Endothelial cell of umbilical vein (primary cell): ENCODE data around the gene IGSF22.

ENCODE experiments used
- CTCF ChIP-seq, 2 donors: IDR thresholded peaks; 1 replicate in 1 of 2; 2 replicates in 1 of 2; pipeline ENCODE4 v1.5.1; 2011; ENCODE audit warnings: low read length in 2 of 2, mild to moderate bottlenecking in 2 of 2, moderate library complexity in 2 of 2, control low read depth in 1 of 2, inconsistent platforms in 1 of 2, low read depth in 1 of 2; ENCODE audit not compliant: insufficient read depth in 1 of 2; ENCODE audit errors: extremely low read depth in 1 of 2
- EZH2 ChIP-seq: IDR thresholded peaks from 2 replicates; pipeline ENCODE4 v1.6.1; 2012; ENCODE audit warnings: borderline replicate concordance, low read depth, mild to moderate bottlenecking, moderate library complexity, low read length, inconsistent platforms; ENCODE audit not compliant: severe bottlenecking
- FOS ChIP-seq: IDR thresholded peaks from 2 replicates; pipeline ENCODE4 v1.6.1; 2011; ENCODE audit warnings: mild to moderate bottlenecking, low read length, moderate library complexity, borderline replicate concordance; ENCODE audit not compliant: insufficient read depth
- GATA2 ChIP-seq: IDR thresholded peaks from 2 replicates; pipeline ENCODE4 v1.7.0; 2011; ENCODE audit warnings: low read depth, mild to moderate bottlenecking, moderate library complexity, mixed read lengths, low read length; ENCODE audit not compliant: insufficient read length, insufficient read depth
- JUN ChIP-seq: IDR thresholded peaks from 2 replicates; pipeline ENCODE4 v1.6.1; 2011; ENCODE audit warnings: borderline replicate concordance, low read depth; ENCODE audit not compliant: insufficient read length, insufficient read depth
- MAX ChIP-seq: IDR thresholded peaks from 2 replicates; pipeline ENCODE4 v1.6.1; 2011; ENCODE audit not compliant: insufficient read depth, insufficient read length
- MYC ChIP-seq: IDR thresholded peaks from one replicate; pipeline ENCODE4 v1.6.1; 2011; ENCODE audit warnings: mild to moderate bottlenecking, low read depth, low read length
- POLR2A ChIP-seq: IDR thresholded peaks from 2 replicates; pipeline ENCODE4 v1.6.1; 2012; ENCODE audit warnings: low read depth, mild to moderate bottlenecking, control low read depth, low read length
- POLR2AphosphoS5 ChIP-seq: IDR thresholded peaks from 2 replicates; pipeline ENCODE4 v1.6.1; 2012; ENCODE audit warnings: low read depth, mild to moderate bottlenecking, control low read depth, low read length, moderate library complexity; ENCODE audit not compliant: insufficient read depth

- no peak for TF ChIP-seq POLR2A
- no peak for TF ChIP-seq CTCF (IDR thresholded peaks at IDR 0.05; ENCODE audit: extremely low read depth in 1 of 2, insufficient read depth in 1 of 2, low read depth in 1 of 2, low read length in 2 of 2)
- TF ChIP-seq GATA2 = no peak
- no peak for TF ChIP-seq EZH2
- TF ChIP-seq JUN = no peak
- no peak for TF ChIP-seq MAX
- no peak for TF ChIP-seq POLR2AphosphoS5
- TF ChIP-seq MYC = no peak
- TF ChIP-seq FOS = no peak
These were observed 28.4 kb downstream of the IGSF22 start for GRCh38 chr11:18697576-18697975.
